ENCODE measurements around the gene SGTB.

The SGTB gene

GRCh38 chr5:65722575-65723403 is 880 bp upstream of the SGTB start:
- no peaks in the 10 kb centered on the region for H3K9me3 ChIP-seq (ENCODE audit: low read length)
- H2AFZ ChIP-seq (ENCODE audit: low read depth, low read length), result peak overlapping the region; percentile 20
- peak overlapping the region; percentile 89 for H3K4me3 ChIP-seq (ENCODE audit: low read length)
- peaks cover 15% of the 10 kb centered on the region for H3K4me1 ChIP-seq (ENCODE audit: insufficient read depth, low read length)
- no peaks in the 10 kb centered on the region for H3K27me3 ChIP-seq (ENCODE audit: insufficient read depth, low read length)
- H3K36me3 ChIP-seq (ENCODE audit: insufficient read depth, low read length), result peaks cover 10% of the 10 kb centered on the region

- H3K4me3 ChIP-seq (ENCODE audit: low read length), result peak overlapping the region; percentile 89
- H3K36me3 ChIP-seq (ENCODE audit: insufficient read depth, low read length), result peaks cover 23% of the 10 kb centered on the region
- H3K27me3 ChIP-seq (ENCODE audit: insufficient read depth, low read length), result no peaks in the 10 kb centered on the region
- H3K4me1 ChIP-seq (ENCODE audit: insufficient read depth, low read length), result peaks cover 15% of the 10 kb centered on the region
- peaks cover 4% of the 10 kb centered on the region for H3K9me3 ChIP-seq (ENCODE audit: low read length)
- H2AFZ ChIP-seq (ENCODE audit: low read depth, low read length), result peak overlapping the region; percentile 89
These were observed 724 bp downstream of the SGTB start for GRCh38 chr5:65721050-65721719.

- peaks cover 8% of the 10 kb centered on the region for H3K9me3 ChIP-seq (ENCODE audit: low read length)
- peaks cover 15% of the 10 kb centered on the region for H3K4me1 ChIP-seq (ENCODE audit: insufficient read depth, low read length)
- no peak overlapping the region for H2AFZ ChIP-seq (ENCODE audit: low read depth, low read length)
- H3K27me3 ChIP-seq (ENCODE audit: insufficient read depth, low read length), result no peaks in the 10 kb centered on the region
- no peak overlapping the region for H3K4me3 ChIP-seq (ENCODE audit: low read length)
- H3K36me3 ChIP-seq (ENCODE audit: insufficient read depth, low read length), result peaks cover 35% of the 10 kb centered on the region
These were observed 3.2 kb downstream of the SGTB start for GRCh38 chr5:65718576-65719310.

- Histone ChIP-seq H3K4me1 (ENCODE audit: insufficient read depth, low read length) (no peaks in the 10 kb centered on the region), H2AFZ (ENCODE audit: low read depth, low read length) (no peak overlapping the region), H3K27me3 (ENCODE audit: insufficient read depth, low read length) (no peaks in the 10 kb centered on the region), H3K36me3 (ENCODE audit: insufficient read depth, low read length) (peaks cover 29% of the 10 kb centered on the region), H3K9me3 (ENCODE audit: low read length) (no peaks in the 10 kb centered on the region), H3K4me3 (ENCODE audit: low read length) (no peak overlapping the region)
These were observed 13.8 kb downstream of the SGTB start for GRCh38 chr5:65708145-65708544.

GRCh38 chr5:65707663-65708062 is 14.2 kb downstream of the SGTB start:
- peaks cover 31% of the 10 kb centered on the region for H3K36me3 ChIP-seq (ENCODE audit: insufficient read depth, low read length)

GRCh38 chr5:65704621-65705239 is 17.2 kb downstream of the SGTB start:
- Histone ChIP-seq H3K4me1 (ENCODE audit: insufficient read depth, low read length) (no peaks in the 10 kb centered on the region), H3K9me3 (ENCODE audit: low read length) (no peaks in the 10 kb centered on the region), H3K4me3 (ENCODE audit: low read length) (no peak overlapping the region), H3K36me3 (ENCODE audit: insufficient read depth, low read length) (peaks cover 23% of the 10 kb centered on the region), H2AFZ (ENCODE audit: low read depth, low read length) (no peak overlapping the region), H3K27me3 (ENCODE audit: insufficient read depth, low read length) (no peaks in the 10 kb centered on the region)

More at GRCh38 chr5:65707663-65708062, 14.2 kb downstream of the SGTB start:
- Histone ChIP-seq H3K9me3 (ENCODE audit: low read length) (no peaks in the 10 kb centered on the region), H3K4me1 (ENCODE audit: insufficient read depth, low read length) (no peaks in the 10 kb centered on the region), H3K4me3 (ENCODE audit: low read length) (no peak overlapping the region), H2AFZ (ENCODE audit: low read depth, low read length) (no peak overlapping the region), H3K27me3 (ENCODE audit: insufficient read depth, low read length) (no peaks in the 10 kb centered on the region)

- Histone ChIP-seq H3K9me3 (ENCODE audit: low read length) (no peaks in the 10 kb centered on the region), H3K4me3 (ENCODE audit: low read length) (no peak overlapping the region), H2AFZ (ENCODE audit: low read depth, low read length) (no peak overlapping the region), H3K4me1 (ENCODE audit: insufficient read depth, low read length) (no peaks in the 10 kb centered on the region), H3K27me3 (ENCODE audit: insufficient read depth, low read length) (no peaks in the 10 kb centered on the region), H3K36me3 (ENCODE audit: insufficient read depth, low read length) (peaks cover 20% of the 10 kb centered on the region)
These were observed 19.9 kb downstream of the SGTB start for GRCh38 chr5:65702036-65702435.

GRCh38 chr5:65699338-65699737 is 22.6 kb downstream of the SGTB start:
- H3K4me1 ChIP-seq (ENCODE audit: insufficient read depth, low read length), result peaks cover 4% of the 10 kb centered on the region

GRCh38 chr5:65696892-65697291 is 25.0 kb downstream of the SGTB start:
- H3K4me1 ChIP-seq (ENCODE audit: insufficient read depth, low read length), result peaks cover 4% of the 10 kb centered on the region
- no peaks in the 10 kb centered on the region for H3K9me3 ChIP-seq (ENCODE audit: low read length)
- H3K36me3 ChIP-seq (ENCODE audit: insufficient read depth, low read length), result peaks cover 7% of the 10 kb centered on the region
- no peak overlapping the region for H3K4me3 ChIP-seq (ENCODE audit: low read length)
- no peak overlapping the region for H2AFZ ChIP-seq (ENCODE audit: low read depth, low read length)
- H3K27me3 ChIP-seq (ENCODE audit: insufficient read depth, low read length), result no peaks in the 10 kb centered on the region

More at GRCh38 chr5:65699338-65699737, 22.6 kb downstream of the SGTB start:
- Histone ChIP-seq H2AFZ (ENCODE audit: low read depth, low read length) (no peak overlapping the region), H3K9me3 (ENCODE audit: low read length) (no peaks in the 10 kb centered on the region), H3K36me3 (ENCODE audit: insufficient read depth, low read length) (peaks cover 17% of the 10 kb centered on the region), H3K4me3 (ENCODE audit: low read length) (no peak overlapping the region), H3K27me3 (ENCODE audit: insufficient read depth, low read length) (no peaks in the 10 kb centered on the region)

GRCh38 chr5:65695896-65696295 is 26.0 kb downstream of the SGTB start:
- Histone ChIP-seq H3K9me3 (ENCODE audit: low read length) (no peaks in the 10 kb centered on the region), H3K27me3 (ENCODE audit: insufficient read depth, low read length) (no peaks in the 10 kb centered on the region), H2AFZ (ENCODE audit: low read depth, low read length) (no peak overlapping the region), H3K36me3 (ENCODE audit: insufficient read depth, low read length) (peaks cover 3% of the 10 kb centered on the region), H3K4me1 (ENCODE audit: insufficient read depth, low read length) (peaks cover 4% of the 10 kb centered on the region), H3K4me3 (ENCODE audit: low read length) (no peak overlapping the region)

GRCh38 chr5:65695162-65695755 is 26.6 kb downstream of the SGTB start:
- Histone ChIP-seq H2AFZ (ENCODE audit: low read depth, low read length) (no peak overlapping the region), H3K4me1 (ENCODE audit: insufficient read depth, low read length) (peaks cover 4% of the 10 kb centered on the region), H3K36me3 (ENCODE audit: insufficient read depth, low read length) (peaks cover 3% of the 10 kb centered on the region), H3K27me3 (ENCODE audit: insufficient read depth, low read length) (no peaks in the 10 kb centered on the region), H3K9me3 (ENCODE audit: low read length) (no peaks in the 10 kb centered on the region), H3K4me3 (ENCODE audit: low read length) (no peak overlapping the region)

- no peaks in the 10 kb centered on the region for H3K27me3 ChIP-seq (ENCODE audit: insufficient read depth, low read length)
- no peak overlapping the region for H2AFZ ChIP-seq (ENCODE audit: low read depth, low read length)
- no peak overlapping the region for H3K4me3 ChIP-seq (ENCODE audit: low read length)
- no peaks in the 10 kb centered on the region for H3K9me3 ChIP-seq (ENCODE audit: low read length)
- H3K4me1 ChIP-seq (ENCODE audit: insufficient read depth, low read length), result peaks cover 4% of the 10 kb centered on the region
- H3K36me3 ChIP-seq (ENCODE audit: insufficient read depth, low read length), result peaks cover 8% of the 10 kb centered on the region
These were observed 28.8 kb downstream of the SGTB start for GRCh38 chr5:65693121-65693520.

All from neuron (in vitro differentiated cells).